Thyroid gland (tissue), 4 donors: ENCODE results near the gene EVI2A.

Source experiments
- POLR2A ChIP-seq, 2 donors: fragments of 450-650 bp; IDR thresholded peaks; one replicate each; pipeline ENCODE4 v1.6.1; 2017; ENCODE audit warnings: antibody characterized with exemption in 2 of 2, mild to moderate bottlenecking in 2 of 2, moderate library complexity in 1 of 2
- TF ChIP-seq, protein P1 (sequence below), 6 experiments: fragments of 200-600 bp in 3 of 6; fragments of 450-650 bp in 3 of 6; sonication (generic) in 3 of 6; IDR thresholded peaks; one replicate each; pipeline ENCODE4 v1.5.1; 2016 to 2019; ENCODE audit warnings: antibody characterized with exemption in 6 of 6, mild to moderate bottlenecking in 2 of 6, inconsistent platforms in 1 of 6, moderate library complexity in 1 of 6

GRCh38 chr17:31327534-31328159 is 6.2 kb upstream of the EVI2A start:
- TF ChIP-seq, protein P1, sequence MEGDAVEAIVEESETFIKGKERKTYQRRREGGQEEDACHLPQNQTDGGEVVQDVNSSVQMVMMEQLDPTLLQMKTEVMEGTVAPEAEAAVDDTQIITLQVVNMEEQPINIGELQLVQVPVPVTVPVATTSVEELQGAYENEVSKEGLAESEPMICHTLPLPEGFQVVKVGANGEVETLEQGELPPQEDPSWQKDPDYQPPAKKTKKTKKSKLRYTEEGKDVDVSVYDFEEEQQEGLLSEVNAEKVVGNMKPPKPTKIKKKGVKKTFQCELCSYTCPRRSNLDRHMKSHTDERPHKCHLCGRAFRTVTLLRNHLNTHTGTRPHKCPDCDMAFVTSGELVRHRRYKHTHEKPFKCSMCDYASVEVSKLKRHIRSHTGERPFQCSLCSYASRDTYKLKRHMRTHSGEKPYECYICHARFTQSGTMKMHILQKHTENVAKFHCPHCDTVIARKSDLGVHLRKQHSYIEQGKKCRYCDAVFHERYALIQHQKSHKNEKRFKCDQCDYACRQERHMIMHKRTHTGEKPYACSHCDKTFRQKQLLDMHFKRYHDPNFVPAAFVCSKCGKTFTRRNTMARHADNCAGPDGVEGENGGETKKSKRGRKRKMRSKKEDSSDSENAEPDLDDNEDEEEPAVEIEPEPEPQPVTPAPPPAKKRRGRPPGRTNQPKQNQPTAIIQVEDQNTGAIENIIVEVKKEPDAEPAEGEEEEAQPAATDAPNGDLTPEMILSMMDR (IDR thresholded peaks at IDR 0.05), result no peak
- no peak for TF ChIP-seq POLR2A (IDR thresholded peaks at IDR 0.05)
